HG03432 (cell line): ENCODE results near the gene MRM1.

Experiments
- ATAC-seq: cut with Tn5 transposase; IDR thresholded peaks from one replicate; pipeline ENCODE4 v1.9.1; 2021; ENCODE audit warnings: mild to moderate bottlenecking, moderate library complexity; ENCODE audit not compliant: unreplicated experiment

The MRM1 gene

GRCh38 chr17:36601303-36602029 lies at the start of gene MRM1:
Gene MRM1 (plus strand): TSS chr17:36601583. CDS start chr17:36601811, 228 bp downstream.
- ATAC-seq, result peak; percentile 80

GRCh38 chr17:36553459-36553858 lies 47.9 kb upstream of the MRM1 start:
- ATAC-seq, result no peak

DNA sequence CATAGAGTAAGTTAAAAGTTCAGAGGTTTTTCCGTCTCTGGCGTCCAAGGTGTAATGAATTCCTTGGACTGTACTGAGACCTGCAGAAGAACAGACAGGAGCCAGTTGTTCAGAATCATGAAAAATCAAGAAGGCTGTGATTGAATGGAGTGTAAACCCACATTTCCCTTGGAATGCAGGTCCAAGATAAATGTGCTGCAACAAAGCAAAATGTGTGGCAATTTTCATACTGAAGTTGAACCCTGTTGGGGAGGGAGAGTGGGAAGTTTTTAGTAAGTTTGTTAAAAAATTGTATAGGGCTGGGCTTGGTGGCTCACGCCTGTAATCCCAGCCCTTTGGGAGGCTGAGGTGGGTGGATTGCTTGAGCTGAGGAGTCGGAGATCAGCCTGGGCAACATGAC lies 35.3 kb upstream of the MRM1 start:
- ATAC-seq, result no peak

DNA sequence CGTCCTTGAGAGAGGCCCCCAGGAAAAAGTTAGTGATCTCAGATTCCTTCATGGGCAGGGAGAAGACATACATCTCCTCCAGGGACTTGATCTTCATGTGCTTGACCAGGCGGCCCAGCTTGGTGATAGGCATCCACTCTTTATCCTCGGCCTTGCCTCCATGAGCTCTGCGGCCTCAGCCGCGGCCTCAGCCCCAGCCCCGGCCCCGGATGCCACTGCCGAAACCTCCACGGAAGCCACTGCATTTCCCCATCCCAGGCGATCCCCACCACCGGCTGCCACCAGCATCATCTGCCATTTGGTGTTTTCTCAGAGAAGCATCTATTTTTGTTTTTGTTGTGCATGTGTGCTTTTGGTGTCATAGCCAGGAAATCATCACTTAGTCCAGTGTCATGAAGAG lies 26.4 kb upstream of the MRM1 start:
- ATAC-seq, result no peak

DNA sequence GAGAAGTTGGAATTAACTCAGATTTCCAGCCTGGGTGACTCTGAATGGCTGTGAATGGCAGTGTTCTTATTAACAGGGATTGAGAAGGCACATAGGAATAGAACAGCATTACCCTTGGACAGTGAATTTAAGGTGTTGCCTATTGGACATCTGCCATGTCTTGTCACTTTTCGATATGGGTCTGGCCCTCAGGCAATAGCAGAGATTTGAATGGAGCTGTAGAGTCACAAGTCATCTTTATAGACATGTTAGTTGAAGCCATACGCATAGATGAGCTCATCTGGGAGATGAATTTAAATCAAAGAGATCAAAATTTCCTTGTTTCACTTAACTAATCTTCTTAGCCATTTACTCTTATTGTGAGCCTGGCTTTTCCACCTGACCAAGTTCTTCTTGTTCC lies 24.6 kb upstream of the MRM1 start:
- no peak for ATAC-seq

DNA sequence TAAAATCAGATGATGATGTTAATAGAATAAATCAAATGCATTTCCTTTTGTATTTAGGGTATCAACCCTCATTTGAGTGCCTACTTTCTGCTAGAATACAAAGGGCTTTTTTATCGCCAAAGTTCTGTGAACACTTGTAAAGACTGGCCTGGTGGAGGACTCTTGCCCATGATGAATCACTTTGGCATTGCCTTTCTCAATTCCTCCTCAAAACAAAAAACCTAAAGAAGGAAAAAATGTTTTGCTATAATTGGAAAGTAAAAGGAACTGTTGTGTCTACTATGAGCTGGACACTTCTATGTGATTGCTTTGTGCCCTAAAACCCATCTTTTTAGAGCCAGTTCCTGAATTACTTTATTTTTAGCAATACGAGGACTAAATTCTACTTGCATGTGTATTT lies 22.7 kb upstream of the MRM1 start:
- ATAC-seq, result no peak

DNA sequence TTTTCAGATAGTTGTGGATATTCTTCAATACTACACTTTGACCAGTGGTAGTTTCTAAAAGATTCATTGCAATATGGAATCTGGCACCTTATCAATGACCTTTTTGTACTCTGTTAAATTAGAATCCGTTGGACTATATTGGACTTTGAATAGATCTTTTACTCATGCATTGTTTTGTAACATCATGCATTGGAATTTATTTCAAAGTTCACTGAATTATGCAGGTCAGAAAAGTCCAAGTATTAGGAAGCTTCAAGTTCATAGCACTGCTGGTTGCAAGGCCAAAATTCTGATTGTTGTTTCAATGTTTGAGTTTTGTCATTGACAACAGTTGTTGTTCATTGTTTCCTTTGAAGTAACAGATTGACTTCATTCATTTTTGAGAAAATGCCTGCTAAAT lies 17.6 kb upstream of the MRM1 start:
- ATAC-seq, result no peak

DNA sequence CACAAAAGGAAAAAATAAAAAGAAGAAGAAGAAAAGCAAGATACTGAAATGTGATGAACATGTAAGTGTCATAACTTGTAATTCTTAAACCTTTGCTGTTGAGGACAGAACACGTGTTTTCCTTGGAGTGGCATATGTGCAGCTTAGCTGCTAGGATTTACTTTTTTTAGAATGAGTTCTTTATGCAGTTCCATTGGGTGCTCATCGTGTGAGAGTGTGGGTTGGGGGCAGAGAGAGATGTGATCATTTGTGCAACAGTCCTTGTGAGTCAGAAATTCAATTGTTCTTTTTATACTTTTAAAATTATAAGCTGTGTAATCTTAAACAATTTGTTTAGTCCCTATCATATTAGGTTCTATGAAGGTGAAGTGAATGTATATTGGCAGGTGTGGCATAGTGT lies 15.2 kb upstream of the MRM1 start:
- no peak for ATAC-seq

- no peak for ATAC-seq
Measured at GRCh38 chr17:36590082-36590481, 11.3 kb upstream of the MRM1 start.

DNA sequence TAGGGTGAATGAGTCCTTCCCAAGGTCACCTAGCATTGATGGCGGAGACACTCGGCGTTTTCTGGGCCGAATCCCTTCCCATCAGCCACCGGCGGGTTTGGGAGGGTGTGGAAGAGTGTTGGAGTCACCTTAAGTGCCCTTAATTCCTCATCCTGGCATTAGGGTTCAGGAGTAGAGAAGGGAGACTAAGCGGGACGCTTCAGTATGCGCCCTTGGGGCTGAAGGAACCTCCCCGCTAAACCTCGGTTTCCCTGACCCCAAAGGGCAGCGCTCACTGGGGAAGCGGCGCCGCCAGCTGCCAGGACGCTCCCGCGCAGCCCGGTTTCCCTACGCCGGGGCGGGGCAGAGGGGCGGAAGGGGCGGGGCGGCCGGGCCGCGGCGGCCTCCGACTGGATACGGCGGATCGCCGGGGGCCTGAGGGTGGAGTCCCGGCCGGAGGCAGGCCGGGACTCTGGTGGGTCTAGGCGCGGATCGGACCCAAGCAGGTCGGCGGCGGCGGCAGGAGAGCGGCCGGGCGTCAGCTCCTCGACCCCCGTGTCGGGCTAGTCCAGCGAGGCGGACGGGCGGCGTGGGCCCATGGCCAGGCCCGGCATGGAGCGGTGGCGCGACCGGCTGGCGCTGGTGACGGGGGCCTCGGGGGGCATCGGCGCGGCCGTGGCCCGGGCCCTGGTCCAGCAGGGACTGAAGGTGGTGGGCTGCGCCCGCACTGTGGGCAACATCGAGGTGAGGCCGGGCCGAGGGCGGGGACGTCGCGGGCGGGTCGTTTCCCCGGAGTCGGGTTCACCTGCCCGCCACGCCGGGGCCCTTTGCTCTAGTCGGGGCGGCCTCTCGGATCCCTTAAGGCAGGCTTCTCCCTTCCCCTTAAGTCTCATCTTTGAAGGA lies 9.7 kb upstream of the MRM1 start, which contains the start of gene DHRS11:
TSS of gene DHRS11 (plus strand) at position 446 of the 882 bp plus-strand sequence. CDS start at position 577, 131 bp downstream.
- peak; percentile 80 for ATAC-seq

- no peak for ATAC-seq
Measured at GRCh38 chr17:36592316-36592715, 9.1 kb upstream of the MRM1 start.

- no peak for ATAC-seq
Measured at GRCh38 chr17:36592716-36593321, 8.6 kb upstream of the MRM1 start.

GRCh38 chr17:36593656-36594316 lies 7.6 kb upstream of the MRM1 start:
- ATAC-seq, result no peak

DNA sequence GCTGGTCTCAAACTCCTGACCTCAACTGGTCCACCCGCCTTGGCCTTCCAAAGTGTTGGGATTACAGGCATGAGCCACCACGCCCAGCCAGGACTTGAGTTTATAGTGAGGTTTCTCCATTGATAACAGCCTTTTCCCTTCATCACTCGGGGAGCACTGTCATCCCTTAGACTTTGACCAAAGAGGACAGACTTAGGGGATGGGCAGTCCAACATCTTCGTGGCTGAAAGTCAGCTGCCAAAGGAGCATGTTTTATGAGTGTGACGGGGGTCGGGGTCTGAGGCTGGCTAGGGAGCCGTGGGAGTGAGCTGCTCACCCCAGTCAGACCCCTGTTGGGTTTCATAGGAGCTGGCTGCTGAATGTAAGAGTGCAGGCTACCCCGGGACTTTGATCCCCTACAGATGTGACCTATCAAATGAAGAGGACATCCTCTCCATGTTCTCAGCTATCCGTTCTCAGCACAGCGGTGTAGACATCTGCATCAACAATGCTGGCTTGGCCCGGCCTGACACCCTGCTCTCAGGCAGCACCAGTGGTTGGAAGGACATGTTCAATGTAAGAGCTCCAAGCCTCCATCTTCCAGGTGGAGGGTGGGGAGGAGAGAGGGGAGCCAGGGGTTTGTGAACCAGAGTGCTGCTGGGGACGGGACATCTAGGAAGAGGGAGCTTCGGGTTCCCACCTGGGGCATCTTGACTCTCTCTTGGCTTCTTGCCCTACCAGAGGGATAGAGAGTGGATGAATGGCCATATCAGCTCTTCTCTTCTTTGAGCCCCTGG lies 6.6 kb upstream of the MRM1 start:
- ATAC-seq, result no peak

GRCh38 chr17:36597226-36597625 lies 4.2 kb upstream of the MRM1 start:
- no peak for ATAC-seq

- no peak for ATAC-seq
Measured at GRCh38 chr17:36597866-36598777, 3.3 kb upstream of the MRM1 start.

DNA sequence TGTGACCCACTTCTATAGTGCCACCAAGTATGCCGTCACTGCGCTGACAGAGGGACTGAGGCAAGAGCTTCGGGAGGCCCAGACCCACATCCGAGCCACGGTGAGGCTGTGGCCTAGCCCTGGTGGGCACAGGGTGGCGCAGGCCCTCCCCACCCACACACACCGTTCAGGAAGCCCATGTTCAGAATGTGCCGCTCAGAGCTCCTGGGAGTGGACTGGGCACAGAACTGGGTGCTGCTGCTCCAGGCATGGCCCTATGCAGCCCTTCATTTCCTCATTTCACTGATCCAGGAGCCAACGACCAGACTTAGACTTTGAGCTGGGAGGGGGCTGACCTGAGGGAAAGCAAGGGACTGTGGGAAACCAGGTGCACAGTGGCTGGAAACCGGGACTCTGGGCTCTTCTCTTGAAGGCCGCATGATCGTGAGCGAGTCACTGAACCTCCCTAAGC lies 2.4 kb upstream of the MRM1 start:
- ATAC-seq, result no peak

- no peak for ATAC-seq
Measured at GRCh38 chr17:36599546-36600250, 1.7 kb upstream of the MRM1 start.

GRCh38 chr17:36600465-36600864 lies 918 bp upstream of the MRM1 start:
- ATAC-seq, result no peak
